Measurements from ENCODE around the gene CACNA1C.

The CACNA1C gene

DNA sequence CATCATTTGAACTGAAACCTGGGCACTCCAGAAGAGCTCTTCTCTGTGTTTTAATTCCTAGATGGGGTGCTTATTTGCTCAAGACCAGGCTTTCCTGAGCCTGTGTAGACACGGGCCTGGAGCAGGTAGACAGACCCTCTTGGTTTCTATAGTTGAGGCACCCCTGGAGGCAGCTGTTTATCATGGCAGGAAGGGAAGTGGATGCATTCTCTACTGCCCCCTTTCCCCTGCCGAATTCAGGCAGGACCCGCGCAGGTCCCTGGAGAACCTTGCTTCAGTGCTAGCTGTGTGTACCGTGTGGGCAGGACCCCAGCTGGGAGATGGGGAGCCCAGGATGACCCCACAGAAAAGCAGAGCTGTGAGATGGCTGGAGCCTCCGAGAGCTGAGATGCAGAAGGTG lies 6.0 kb downstream of the CACNA1C start:
- Histone ChIP-seq H3K9me3 (ENCODE audit: severe bottlenecking) (no peaks in the 10 kb centered on the region), H3K4me3 (ENCODE audit: severe bottlenecking) (no peak overlapping the region), H3K4me1 (ENCODE audit: insufficient read depth, poor library complexity, severe bottlenecking) (no peaks in the 10 kb centered on the region), H3K27ac (ENCODE audit: poor library complexity, severe bottlenecking) (no peak overlapping the region), H3K36me3 (ENCODE audit: low read depth) (no peaks in the 10 kb centered on the region), H3K27me3 (ENCODE audit: insufficient read depth, poor library complexity, severe bottlenecking) (peaks cover 81% of the 10 kb centered on the region)
- DNase-seq (ENCODE audit: low spot score) (no peak), ATAC-seq (ENCODE audit: low read depth) (no peak)
- TF ChIP-seq, protein P1, sequence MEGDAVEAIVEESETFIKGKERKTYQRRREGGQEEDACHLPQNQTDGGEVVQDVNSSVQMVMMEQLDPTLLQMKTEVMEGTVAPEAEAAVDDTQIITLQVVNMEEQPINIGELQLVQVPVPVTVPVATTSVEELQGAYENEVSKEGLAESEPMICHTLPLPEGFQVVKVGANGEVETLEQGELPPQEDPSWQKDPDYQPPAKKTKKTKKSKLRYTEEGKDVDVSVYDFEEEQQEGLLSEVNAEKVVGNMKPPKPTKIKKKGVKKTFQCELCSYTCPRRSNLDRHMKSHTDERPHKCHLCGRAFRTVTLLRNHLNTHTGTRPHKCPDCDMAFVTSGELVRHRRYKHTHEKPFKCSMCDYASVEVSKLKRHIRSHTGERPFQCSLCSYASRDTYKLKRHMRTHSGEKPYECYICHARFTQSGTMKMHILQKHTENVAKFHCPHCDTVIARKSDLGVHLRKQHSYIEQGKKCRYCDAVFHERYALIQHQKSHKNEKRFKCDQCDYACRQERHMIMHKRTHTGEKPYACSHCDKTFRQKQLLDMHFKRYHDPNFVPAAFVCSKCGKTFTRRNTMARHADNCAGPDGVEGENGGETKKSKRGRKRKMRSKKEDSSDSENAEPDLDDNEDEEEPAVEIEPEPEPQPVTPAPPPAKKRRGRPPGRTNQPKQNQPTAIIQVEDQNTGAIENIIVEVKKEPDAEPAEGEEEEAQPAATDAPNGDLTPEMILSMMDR (IDR thresholded peaks at IDR 0.05; ENCODE audit: poor library complexity, severe bottlenecking), result no peak

DNA sequence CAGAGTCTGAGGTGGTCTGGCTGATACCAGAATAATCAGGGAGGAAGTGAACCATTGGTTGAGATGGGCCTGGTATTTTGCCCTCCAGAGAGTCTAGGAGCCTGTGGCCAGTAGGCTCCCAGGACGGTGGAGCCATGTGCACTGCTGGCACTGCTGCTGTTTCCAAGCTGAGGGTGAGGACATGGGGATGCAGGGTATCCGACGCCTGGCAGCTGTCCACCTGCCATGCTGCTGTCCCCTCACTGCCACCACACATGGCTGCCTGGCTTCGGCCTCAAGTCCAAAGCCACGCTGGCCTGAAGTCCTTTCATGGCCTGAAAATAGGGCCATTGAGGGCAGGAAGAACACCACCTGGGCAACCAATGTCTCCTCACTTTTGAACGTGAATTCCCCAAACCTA lies 8.6 kb downstream of the CACNA1C start:
- H3K27me3 ChIP-seq (ENCODE audit: insufficient read depth, poor library complexity, severe bottlenecking), result peaks cover 72% of the 10 kb centered on the region
- no peaks in the 10 kb centered on the region for H3K9me3 ChIP-seq (ENCODE audit: severe bottlenecking)
- no peaks in the 10 kb centered on the region for H3K36me3 ChIP-seq (ENCODE audit: low read depth)
- TF ChIP-seq, protein P1 (IDR thresholded peaks at IDR 0.05; ENCODE audit: poor library complexity, severe bottlenecking), result no peak
- no peaks in the 10 kb centered on the region for H3K4me1 ChIP-seq (ENCODE audit: insufficient read depth, poor library complexity, severe bottlenecking)
- H3K4me3 ChIP-seq (ENCODE audit: severe bottlenecking), result no peak overlapping the region
- no peak overlapping the region for H3K27ac ChIP-seq (ENCODE audit: poor library complexity, severe bottlenecking)
- ATAC-seq (ENCODE audit: low read depth), result no peak
- no peak for DNase-seq (ENCODE audit: low spot score)

DNA sequence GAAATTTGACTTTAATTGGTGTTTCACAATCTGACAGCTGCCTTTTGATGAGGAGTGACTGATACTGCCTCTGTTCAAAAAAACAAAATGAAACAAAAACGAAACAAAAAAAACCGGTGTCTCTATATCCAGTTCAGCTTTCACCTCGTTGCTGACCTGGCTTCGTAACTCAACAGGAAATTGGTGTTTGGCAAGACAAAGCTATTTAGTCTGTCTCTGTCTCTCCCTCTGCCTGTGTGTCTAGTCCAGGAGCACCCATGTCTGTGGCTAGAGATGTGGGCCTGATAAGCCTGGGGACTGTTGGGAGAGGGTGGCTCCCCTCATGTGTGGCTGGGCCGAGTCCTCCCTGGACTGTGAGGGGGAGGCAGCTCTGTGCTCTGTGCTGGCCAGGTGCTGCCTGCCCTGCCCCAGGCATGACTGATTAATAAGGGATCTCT lies 11.3 kb downstream of the CACNA1C start:
- ATAC-seq (ENCODE audit: low read depth), result peak; percentile 66
- no peak for DNase-seq (ENCODE audit: low spot score)
- H3K4me3 ChIP-seq (ENCODE audit: severe bottlenecking), result no peak overlapping the region
- no peaks in the 10 kb centered on the region for H3K36me3 ChIP-seq (ENCODE audit: low read depth)
- H3K4me1 ChIP-seq (ENCODE audit: insufficient read depth, poor library complexity, severe bottlenecking), result no peaks in the 10 kb centered on the region
- H3K9me3 ChIP-seq (ENCODE audit: severe bottlenecking), result no peaks in the 10 kb centered on the region
- no peak overlapping the region for H3K27ac ChIP-seq (ENCODE audit: poor library complexity, severe bottlenecking)
- TF ChIP-seq, protein P1 (IDR thresholded peaks at IDR 0.05; ENCODE audit: poor library complexity, severe bottlenecking), result no peak
- peaks cover 45% of the 10 kb centered on the region for H3K27me3 ChIP-seq (ENCODE audit: insufficient read depth, poor library complexity, severe bottlenecking)

DNA sequence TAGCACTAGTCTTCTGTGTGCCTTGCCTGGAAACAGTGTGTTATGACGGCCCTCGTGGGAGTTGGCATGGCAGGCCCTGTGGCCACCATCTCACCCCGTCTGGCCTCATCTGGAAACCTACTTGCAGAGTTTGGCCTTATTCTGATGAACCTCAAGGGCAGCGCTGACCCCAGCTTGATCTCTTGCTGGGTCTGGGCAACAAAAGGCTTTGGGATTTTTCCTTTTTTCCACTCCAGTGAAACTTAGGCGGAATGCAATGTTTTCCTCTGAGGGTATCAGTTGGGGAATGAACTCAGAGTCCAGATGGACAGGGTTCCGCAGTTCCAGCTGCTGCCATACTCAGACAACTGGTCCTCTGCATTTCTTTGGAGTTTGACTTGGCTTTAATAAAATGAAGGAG lies 15.9 kb downstream of the CACNA1C start:
- ATAC-seq (ENCODE audit: low read depth), result no peak

DNA sequence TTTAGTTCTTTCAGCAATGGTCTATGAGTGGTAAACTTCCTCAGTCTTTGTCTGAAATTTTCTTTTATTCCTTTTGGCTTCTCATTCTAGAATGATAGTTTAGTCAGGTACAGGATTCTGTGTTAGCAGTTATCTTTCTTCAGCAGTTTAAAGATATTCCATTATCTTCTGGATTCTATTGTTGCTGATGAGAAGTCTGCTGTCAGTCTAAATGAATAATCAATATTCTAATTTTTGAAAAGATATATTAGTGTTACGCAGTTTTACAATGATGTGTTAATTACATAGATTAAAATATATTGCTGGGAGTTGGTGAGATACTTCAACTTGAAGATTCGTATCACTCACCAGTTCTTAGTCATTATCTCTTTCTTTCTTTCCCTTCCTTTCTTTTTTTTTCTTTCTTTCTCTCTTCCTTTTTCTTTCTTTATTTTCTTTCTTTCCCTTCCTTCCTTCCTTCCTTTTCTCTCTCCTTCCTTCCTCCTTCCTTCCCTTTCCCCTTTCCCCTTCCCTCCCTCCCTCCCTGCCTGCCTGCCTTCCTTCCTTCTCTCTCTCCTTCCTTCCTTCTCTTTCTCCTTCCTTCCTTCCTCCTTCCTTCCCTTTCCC lies 17.8 kb downstream of the CACNA1C start:
- no peak for ATAC-seq (ENCODE audit: low read depth)
- H3K9me3 ChIP-seq (ENCODE audit: severe bottlenecking), result peaks cover 5% of the 10 kb centered on the region
- H3K4me3 ChIP-seq (ENCODE audit: severe bottlenecking), result no peak overlapping the region
- H3K4me1 ChIP-seq (ENCODE audit: insufficient read depth, poor library complexity, severe bottlenecking), result no peaks in the 10 kb centered on the region
- TF ChIP-seq, protein P1 (IDR thresholded peaks at IDR 0.05; ENCODE audit: poor library complexity, severe bottlenecking), result no peak
- peaks cover 2% of the 10 kb centered on the region for H3K27me3 ChIP-seq (ENCODE audit: insufficient read depth, poor library complexity, severe bottlenecking)
- DNase-seq (ENCODE audit: low spot score), result no peak
- no peak overlapping the region for H3K27ac ChIP-seq (ENCODE audit: poor library complexity, severe bottlenecking)
- no peaks in the 10 kb centered on the region for H3K36me3 ChIP-seq (ENCODE audit: low read depth)

More for the DNA sequence above, 15.9 kb downstream of the CACNA1C start:
- peaks cover 16% of the 10 kb centered on the region for H3K27me3 ChIP-seq (ENCODE audit: insufficient read depth, poor library complexity, severe bottlenecking)
- DNase-seq (ENCODE audit: low spot score), result no peak
- TF ChIP-seq, protein P1 (IDR thresholded peaks at IDR 0.05; ENCODE audit: poor library complexity, severe bottlenecking), result no peak
- H3K4me1 ChIP-seq (ENCODE audit: insufficient read depth, poor library complexity, severe bottlenecking), result no peaks in the 10 kb centered on the region
- no peak overlapping the region for H3K27ac ChIP-seq (ENCODE audit: poor library complexity, severe bottlenecking)
- H3K9me3 ChIP-seq (ENCODE audit: severe bottlenecking), result peaks cover 5% of the 10 kb centered on the region
- H3K4me3 ChIP-seq (ENCODE audit: severe bottlenecking), result no peak overlapping the region
- H3K36me3 ChIP-seq (ENCODE audit: low read depth), result no peaks in the 10 kb centered on the region

Measured in RWPE2 (cell line).